Dorsolateral prefrontal cortex (tissue), 118 donors: ENCODE measurements around the gene CDC14B. TPM values are rescaled to one million over a fixed set of nuclear protein-coding genes. Genes with fewer than 3 reads are reported as not detected.

Source experiments
- total RNA-seq, 120 experiments: library from RNA; stranded (reverse); gene quantifications; one replicate each; pipeline versions ENCODE4 v1.2.3 to v1.2.4, GENCODE V29; 2022

The CDC14B gene
- total RNA-seq, 120 experiments from 2014 or later, result 28.9 to 134 (median 53.2) TPM

Other genes starting within 250 kb of the CDC14B start
- gene SLC35D2, start 236.1 kb downstream of the CDC14B start, total RNA-seq, result 10 to 100 TPM in 105 of 120 experiments, 1 to 10 TPM in 15; 5.6 to 99.0 (median 18.4) TPM
- 1 to 10 TPM in 116 of 120 experiments, under 1 TPM in 4; 0.69 to 9.8 (median 1.8) TPM for gene ZNF367, start 201.5 kb downstream of the CDC14B start, total RNA-seq
- 100 to 1,000 TPM in 42 of 120 experiments, 10 to 100 TPM in 78; 55.7 to 140 (median 94.3) TPM for gene HABP4, start 169.7 kb downstream of the CDC14B start, total RNA-seq
- 10 to 100 TPM in 11 of 120 experiments, 1 to 10 TPM in 109; 3.2 to 14.7 (median 6.5) TPM for gene PRXL2C, start 35.5 kb upstream of the CDC14B start, total RNA-seq
- gene ZNF510, start 158.2 kb upstream of the CDC14B start, total RNA-seq, result 10 to 100 TPM; 17.8 to 38.2 (median 26.5) TPM
- gene ZNF782, start 234.7 kb upstream of the CDC14B start, total RNA-seq, result 10 to 100 TPM; 10.1 to 22.8 (median 15.5) TPM